Measurements from ENCODE around the gene GABRA4.

Gene GABRA4

GRCh38 chr4:46924789-46925529 lies 68.4 kb downstream of the GABRA4 start:
- DNase-seq = no peak

- DNase-seq = no peak
Measured at GRCh38 chr4:46922205-46922604, 71.2 kb downstream of the GABRA4 start.

- no peak for DNase-seq
Measured at GRCh38 chr4:46909078-46909477, 84.3 kb downstream of the GABRA4 start, which contains the start of gene COX7B2. TSS of gene COX7B2 (minus strand) at chr4:46909245. CDS start at chr4:46735192, 174,053 bp downstream.

GRCh38 chr4:46908148-46908547 lies 85.2 kb downstream of the GABRA4 start:
- no peak for DNase-seq

- no peak for DNase-seq
Measured at GRCh38 chr4:46900082-46900481, 93.3 kb downstream of the GABRA4 start.

GRCh38 chr4:46894826-46895225 lies 98.6 kb downstream of the GABRA4 start:
- DNase-seq = peak; percentile 61

- DNase-seq = no peak
Measured at GRCh38 chr4:46890056-46890455, 103.3 kb downstream of the GABRA4 start.

- DNase-seq = no peak
Measured at GRCh38 chr4:46889410-46889809, 104.0 kb downstream of the GABRA4 start.

- DNase-seq = no peak
Measured at GRCh38 chr4:46886711-46887110, 106.7 kb downstream of the GABRA4 start.

- DNase-seq = no peak
Measured at GRCh38 chr4:46878641-46879040, 114.7 kb downstream of the GABRA4 start.

- peak; percentile 46 for DNase-seq
Measured at GRCh38 chr4:46874811-46875210, 118.6 kb downstream of the GABRA4 start.

- no peak for DNase-seq
Measured at GRCh38 chr4:46870411-46870810, 123.0 kb downstream of the GABRA4 start.
